ENCODE data around the gene FTMT. TPM values are rescaled to one million over a fixed set of nuclear protein-coding genes. Genes with fewer than 3 reads are reported as not detected.

FTMT gene
- total RNA-seq, 1 experiment from 2014 or later: not detected

Other genes starting within 250 kb of the FTMT start
- 15.6 and 16.5 TPM in 2 replicates for gene SRFBP1, start 110.1 kb downstream of the FTMT start, total RNA-seq (2014; rRNA removed; shearing (Covaris generic))
- gene LOX, start 226.4 kb downstream of the FTMT start, total RNA-seq (2014; rRNA removed; shearing (Covaris generic)): 7.9 and 10.2 TPM in 2 replicates